HG03342 (cell line): ENCODE measurements around the gene CENPN.

Experiments used
- ATAC-seq: cut with Tn5 transposase; IDR thresholded peaks from one replicate; pipeline ENCODE4 v1.9.1; 2021; ENCODE audit warnings: mild to moderate bottlenecking, moderate library complexity; ENCODE audit not compliant: unreplicated experiment

The CENPN gene

GRCh38 chr16:81029930-81030604 is 23.1 kb downstream of the CENPN start:
- no peak for ATAC-seq

- ATAC-seq: peak; percentile 94
Observed at GRCh38 chr16:81035398-81035974, 28.5 kb downstream of the CENPN start, which contains the start of gene ATMIN. Gene ATMIN, plus strand, starts transcription at chr16:81035842. Its CDS starts 29 bp downstream, at chr16:81035871.

DNA sequence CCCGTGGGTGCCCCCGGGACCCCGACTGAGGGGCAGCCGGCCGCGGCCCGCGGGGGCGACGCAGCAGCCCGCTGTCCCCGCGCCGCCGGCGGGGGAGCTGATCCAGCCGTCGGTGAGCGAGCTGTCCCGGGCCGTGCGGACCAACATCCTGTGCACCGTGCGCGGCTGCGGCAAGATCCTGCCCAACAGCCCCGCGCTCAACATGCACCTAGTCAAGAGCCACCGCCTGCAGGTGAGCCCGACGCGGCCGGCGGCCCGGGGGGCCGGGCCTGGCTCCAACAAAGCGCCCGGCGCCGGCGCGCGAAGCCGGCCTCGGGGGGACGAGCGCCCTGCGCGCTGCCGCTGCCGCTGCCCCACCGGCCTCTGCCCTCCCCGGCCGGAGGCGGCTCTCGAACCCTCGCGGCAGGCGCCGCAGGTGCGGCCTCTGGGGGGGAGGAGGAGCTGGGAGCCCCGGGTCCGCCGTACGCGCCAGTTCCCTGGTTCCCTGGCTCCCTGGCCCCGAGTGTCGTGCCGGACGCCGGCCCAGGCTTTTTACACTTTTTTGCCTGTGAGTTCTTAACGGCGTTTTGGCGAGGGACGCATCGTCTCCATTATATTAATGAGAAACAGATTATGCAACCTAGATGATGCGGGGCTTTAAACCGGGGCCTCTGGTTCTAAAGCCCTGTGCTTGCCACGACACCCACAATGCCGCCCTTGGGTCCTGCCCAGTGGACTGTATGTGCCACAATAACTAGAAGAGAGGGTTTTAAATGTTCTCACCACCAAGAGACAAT is 29.1 kb downstream of the CENPN start:
- ATAC-seq: peak; percentile 51

GRCh38 chr16:81036751-81037350 is 29.8 kb downstream of the CENPN start:
- ATAC-seq: no peak

DNA sequence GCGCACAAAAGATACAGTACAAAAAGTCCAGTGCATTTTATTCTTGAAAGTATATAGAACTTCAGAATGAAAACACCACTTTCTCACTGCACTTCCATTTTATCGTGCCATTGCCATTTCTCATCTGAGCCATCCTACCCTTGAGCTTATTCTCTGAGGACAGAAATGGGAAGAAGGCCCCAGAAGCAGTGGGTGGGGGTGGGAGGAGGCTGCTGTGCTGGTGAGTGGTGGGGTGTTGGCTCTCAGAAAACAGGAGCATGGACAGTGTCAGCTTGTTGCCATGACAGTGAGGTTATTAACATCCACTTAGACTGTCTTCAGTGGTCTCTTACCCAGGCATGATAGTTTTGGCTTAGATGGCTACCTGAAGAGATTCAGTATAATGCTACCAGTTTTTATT is 33.1 kb downstream of the CENPN start:
- no peak for ATAC-seq

DNA sequence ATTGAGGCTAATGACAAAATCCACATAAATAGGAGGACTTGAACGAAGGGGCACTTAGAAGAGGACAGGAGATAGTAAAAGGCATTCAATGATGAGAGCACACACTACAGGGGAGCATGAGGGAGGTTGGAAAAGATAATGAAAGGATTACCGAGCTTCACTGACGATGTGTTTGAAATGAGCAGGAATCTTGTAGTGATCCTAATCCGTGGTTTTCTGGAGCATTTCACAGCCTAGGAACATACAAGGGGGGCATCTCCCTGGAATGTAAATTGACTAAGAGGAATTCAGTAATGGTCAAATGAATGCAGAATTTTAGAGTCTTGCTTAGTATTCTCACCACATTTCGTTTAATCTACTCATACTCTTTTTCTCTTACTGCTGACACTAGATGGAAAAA is 33.8 kb downstream of the CENPN start:
- ATAC-seq: no peak

DNA sequence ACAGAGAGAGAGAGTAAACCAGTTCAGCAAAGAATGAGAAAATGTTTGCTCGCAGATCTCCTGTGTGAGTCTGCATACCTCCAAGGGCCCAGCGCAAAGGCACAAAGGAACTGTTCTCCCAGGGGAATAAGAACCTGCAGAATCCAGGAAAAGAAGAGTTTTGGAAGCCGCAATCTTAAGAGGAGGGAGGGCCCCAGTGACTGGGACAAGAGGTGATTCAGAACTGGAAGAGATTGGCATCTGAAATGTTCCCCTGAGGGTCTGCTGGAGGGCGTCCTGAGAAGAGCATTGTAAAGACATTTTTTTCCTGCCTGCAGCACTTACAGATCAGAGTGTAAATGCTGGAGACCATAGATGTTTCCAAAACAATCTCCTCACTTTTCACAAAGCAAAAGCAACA is 34.7 kb downstream of the CENPN start:
- no peak for ATAC-seq

GRCh38 chr16:81042821-81043220 is 35.8 kb downstream of the CENPN start:
- ATAC-seq: no peak

GRCh38 chr16:81053761-81054160 is 46.7 kb downstream of the CENPN start:
- ATAC-seq: no peak

- no peak for ATAC-seq
Observed at GRCh38 chr16:81060576-81061306, 53.7 kb downstream of the CENPN start.

DNA sequence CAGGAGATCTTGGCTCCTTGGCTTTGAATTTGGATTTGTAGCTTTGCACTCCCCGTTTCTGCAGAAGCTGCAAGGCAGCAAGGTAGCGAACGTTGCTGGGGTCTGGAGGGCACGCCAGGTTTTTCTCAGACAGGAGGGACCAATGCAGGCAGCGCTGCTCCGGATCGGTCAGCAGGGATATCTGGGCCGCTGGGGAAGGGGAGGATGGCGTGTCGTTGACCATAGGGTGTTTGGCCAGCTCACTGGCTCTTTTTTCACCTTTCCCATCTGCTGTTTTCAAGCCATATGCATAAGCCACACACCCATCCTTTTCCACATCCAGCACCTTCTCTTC is 54.3 kb downstream of the CENPN start:
- ATAC-seq: no peak

DNA sequence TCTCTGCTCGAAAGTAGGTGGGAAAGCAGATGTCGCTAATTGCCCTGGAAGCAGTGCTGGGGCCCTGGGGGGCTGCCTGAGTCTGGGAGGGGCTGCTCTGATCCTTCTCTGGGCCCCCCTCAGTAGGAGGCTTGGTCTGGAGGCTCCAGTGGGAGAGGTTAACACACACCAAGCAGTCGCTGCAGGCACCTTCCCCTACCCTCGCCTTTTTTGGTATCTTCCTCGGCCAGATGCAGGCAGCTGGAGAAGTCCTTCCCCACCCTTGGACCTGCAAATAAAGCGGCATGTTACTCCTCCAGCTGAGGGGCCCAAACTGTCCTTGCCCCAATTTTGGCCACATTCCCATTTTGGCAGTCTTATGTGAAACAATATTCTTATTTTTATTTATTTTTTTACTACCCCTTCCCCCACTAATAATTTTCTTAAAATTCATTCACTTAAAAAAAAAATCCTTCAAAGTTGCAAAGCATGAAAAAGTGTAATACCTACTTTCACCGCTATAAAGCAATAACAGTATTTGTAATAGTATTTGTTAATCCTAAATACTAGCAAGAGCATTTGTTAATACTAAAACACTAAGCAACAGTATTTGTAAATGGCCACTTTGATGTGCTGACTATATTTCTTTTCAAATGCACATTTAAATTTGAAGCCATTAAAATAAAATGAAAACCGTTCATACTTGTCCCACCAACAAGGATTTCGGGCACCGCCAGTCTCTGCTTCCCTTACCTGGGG is 55.0 kb downstream of the CENPN start:
- ATAC-seq: no peak

GRCh38 chr16:81066681-81067080 is 59.7 kb downstream of the CENPN start:
- no peak for ATAC-seq

GRCh38 chr16:81067166-81067565 is 60.2 kb downstream of the CENPN start:
- no peak for ATAC-seq

- ATAC-seq: no peak
Observed at GRCh38 chr16:81069063-81069462, 62.0 kb downstream of the CENPN start.

GRCh38 chr16:81070979-81071378 is 64.0 kb downstream of the CENPN start:
- no peak for ATAC-seq

- no peak for ATAC-seq
Observed at GRCh38 chr16:81071805-81072204, 64.8 kb downstream of the CENPN start.

GRCh38 chr16:81073560-81074330 is 66.7 kb downstream of the CENPN start:
- ATAC-seq: no peak

DNA sequence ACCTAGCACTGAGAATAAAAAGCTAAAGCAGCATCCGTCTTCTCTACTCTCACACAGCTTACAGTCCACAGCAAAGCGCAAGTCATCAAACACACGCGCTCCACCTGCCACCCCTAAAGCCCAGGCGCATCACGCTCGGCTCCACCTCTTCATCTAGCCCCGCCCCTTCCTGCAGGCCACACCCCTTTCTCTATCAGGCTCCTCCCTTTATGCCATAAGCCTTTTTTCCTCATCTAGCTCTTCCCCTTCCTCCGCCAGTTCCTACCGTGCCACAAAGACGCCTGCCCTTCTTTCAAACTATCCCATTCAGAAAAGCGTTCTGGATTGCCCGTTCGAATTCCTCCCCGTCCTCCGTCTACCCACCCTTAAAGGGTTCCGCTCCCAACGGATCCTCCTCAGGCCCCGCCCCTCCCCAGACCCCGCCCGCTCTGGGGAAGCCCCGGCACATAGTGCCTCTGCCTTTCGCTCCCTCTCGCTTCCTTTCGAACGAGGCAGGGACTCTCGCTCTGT is 69.6 kb downstream of the CENPN start:
- ATAC-seq: peak; percentile 78
